KOPT-K1 (cell line): ENCODE measurements around the gene KRT3.
"Not testable (repeated sequence)": the region's sequence is repeated elsewhere in the genome, so short reads cannot be mapped to it uniquely, and the experiment has no call there.

Experiments
- H3K27ac ChIP-seq: fragments of 200-600 bp; sonication (generic); 2 replicates; pipeline ENCODE4 v1.5.1; 2016; ENCODE audit warnings: antibody characterized with exemption, mild to moderate bottlenecking, low read depth, low read length; ENCODE audit not compliant: poor library complexity, severe bottlenecking
- H3K36me3 ChIP-seq: fragments of 200-600 bp; sonication (generic); 2 replicates; pipeline ENCODE4 v1.5.1; 2017; ENCODE audit warnings: antibody characterized with exemption, mild to moderate bottlenecking, low read length, moderate library complexity; ENCODE audit not compliant: insufficient read depth
- H3K9me3 ChIP-seq: fragments of 200-600 bp; sonication (generic); 2 replicates; pipeline ENCODE4 v1.5.1; 2017; ENCODE audit warnings: antibody characterized with exemption, low read length, mild to moderate bottlenecking; ENCODE audit not compliant: insufficient read depth, poor library complexity, severe bottlenecking

The KRT3 gene

DNA sequence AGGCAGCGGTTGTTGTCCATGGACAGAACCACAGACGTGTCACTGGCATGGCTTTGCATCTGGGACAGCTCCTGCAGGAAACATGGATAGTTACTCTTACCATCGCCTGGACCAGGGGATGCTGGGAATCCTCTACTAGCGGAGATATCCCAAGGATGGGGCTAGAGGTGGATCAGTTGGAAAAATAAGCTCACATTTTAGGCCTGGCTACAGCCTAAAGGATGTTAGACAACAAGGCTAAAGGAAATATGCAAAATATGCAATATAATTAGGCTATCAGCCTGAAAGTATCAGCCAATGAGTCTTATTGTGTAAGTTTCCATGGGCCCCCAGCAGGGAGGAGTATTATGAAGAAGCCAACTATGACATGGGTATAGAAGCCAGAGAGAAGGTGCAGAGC, 23.7 kb downstream of the KRT3 start:
- H3K9me3 ChIP-seq, result no peaks in the 10 kb centered on the region
- H3K27ac ChIP-seq, result no peak overlapping the region
- H3K36me3 ChIP-seq, result no peaks in the 10 kb centered on the region

DNA sequence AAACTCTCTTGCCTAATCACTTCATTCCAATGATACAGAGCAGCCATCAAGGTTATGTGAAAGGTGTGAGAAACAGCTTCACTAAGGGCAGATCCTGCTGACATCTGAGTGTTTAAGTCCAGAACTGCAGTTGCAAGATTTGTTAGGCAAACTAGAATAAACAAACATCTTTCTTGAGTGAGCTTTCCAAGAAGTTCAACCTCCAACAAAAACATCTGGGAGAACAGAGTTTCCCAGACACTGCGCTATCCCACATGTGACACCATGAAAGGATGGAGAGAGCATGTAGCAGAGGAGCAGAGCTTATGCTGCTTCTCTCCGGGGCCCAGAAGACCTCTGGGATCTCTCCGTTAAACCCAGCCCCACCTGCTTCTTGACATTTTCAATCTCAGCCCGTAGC, 24.4 kb downstream of the KRT3 start:
- no peak overlapping the region for H3K27ac ChIP-seq
- no peaks in the 10 kb centered on the region for H3K9me3 ChIP-seq
- no peaks in the 10 kb centered on the region for H3K36me3 ChIP-seq

DNA sequence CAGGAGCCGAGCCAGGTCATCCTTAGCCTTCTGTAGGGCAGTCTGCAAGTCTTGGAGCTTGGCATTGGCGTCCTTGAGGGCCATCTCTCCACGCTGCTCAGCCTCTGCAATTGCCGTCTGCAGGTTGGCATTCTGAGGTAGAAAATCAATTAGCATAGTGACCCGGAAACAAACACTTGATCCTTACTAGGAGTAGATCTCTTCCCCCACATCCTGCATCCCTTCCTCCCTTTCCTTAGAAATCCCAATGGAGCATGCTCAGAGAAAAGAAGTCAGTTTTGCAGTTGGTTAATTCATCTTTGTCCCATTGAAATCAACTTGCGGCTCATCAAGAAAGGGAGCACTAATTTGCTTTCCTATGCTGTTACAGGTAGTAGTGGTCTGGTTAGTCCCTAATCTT, 24.8 kb downstream of the KRT3 start:
- Histone ChIP-seq H3K27ac (no peak overlapping the region), H3K9me3 (no peaks in the 10 kb centered on the region), H3K36me3 (no peaks in the 10 kb centered on the region)

DNA sequence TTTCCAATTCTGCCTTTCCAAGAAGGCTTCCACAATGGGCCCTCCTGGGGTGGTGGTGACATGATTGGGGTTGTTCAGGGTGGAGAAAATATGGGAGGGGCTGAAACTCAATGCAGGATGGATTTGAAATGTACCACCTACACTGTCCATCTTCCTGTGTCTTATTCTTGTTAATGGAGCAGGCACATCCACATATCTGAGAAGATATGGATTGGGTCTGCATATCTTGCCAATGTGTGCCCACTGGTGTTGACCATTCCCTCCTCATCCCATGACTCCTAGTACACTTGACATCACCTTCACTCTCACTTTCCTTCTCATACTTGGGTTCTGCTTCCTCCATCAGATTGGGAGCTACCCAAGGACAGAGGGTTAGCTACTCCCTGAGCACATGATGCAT, 26.0 kb downstream of the KRT3 start:
- H3K9me3 ChIP-seq, result no peaks in the 10 kb centered on the region
- H3K27ac ChIP-seq, result no peak overlapping the region
- H3K36me3 ChIP-seq, result no peaks in the 10 kb centered on the region

DNA sequence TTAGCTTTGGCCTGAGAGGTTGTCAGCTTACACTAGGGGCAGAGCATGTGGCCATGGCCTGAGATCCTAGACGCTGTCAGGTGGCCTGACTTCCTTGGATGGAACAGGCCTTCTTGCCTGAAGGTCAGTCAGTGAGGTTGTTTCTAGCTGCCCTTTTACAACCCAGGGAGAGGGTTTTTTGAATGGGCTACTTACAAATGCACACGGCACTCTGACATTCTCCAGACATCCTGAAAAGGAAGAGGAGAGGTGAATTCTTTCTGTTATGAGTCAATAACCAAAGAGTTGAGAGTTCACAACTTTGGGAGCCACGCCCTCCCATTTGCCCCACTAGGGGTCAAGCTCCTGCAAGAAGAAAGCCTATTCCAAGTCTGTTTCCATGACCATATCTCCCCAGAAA, 26.6 kb downstream of the KRT3 start:
- Histone ChIP-seq H3K27ac (no peak overlapping the region), H3K36me3 (no peaks in the 10 kb centered on the region), H3K9me3 (no peaks in the 10 kb centered on the region)

DNA sequence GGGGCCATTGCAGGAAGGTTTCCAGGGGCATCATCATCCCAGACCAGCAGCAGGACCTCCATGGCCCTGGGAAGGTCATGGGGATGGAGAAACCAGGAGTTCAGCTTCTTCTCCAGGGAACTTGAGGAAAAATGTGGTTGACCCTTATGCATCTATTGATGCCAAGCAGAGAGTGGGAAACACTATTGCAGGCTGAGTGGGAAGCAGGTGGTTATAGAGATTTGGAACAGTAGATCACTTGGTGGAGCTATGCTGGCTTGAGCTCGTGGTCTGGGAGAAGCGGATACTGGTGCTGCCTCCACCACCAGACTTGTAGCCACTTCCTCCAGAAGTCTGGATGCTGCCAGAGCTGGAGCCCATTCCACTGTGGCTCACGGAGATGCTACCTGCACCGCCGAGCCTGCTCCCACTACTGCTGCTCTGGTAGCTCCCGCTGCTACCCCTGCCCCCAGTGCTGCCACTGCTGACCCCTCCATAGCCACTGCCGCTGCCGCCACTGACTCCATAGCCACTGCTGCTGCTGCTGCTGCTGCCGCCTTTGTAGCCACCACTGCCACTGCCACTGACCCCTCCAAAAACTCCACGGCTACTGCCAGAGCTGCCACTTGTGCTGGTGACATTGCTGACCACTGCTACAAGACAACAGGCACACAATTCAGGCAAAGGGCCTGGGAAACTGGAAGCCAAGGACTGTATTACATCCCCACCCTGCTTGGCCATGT, 27.3 kb downstream of the KRT3 start:
- Histone ChIP-seq H3K36me3 (no peaks in the 10 kb centered on the region), H3K9me3 (no peaks in the 10 kb centered on the region), H3K27ac (no peak overlapping the region)

DNA sequence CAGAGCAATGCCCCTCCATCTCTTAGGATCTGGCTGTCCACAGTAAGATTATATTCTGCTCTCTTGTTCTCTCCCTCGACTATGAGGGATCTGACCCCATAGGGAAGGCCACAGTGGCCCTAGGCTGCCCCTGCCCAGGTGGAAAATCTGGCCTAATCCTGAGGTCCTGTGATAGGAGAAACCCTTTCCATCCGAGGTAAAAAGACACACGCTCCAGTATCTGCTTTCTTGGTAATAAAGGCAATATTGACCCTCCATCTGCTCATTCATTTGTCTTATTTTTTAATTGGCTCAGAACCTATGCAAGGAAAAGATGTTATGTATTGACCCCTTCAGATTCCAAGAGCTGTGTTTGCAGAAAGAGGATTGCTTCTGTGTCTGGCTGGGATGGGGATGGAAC, 28.5 kb downstream of the KRT3 start:
- Histone ChIP-seq H3K9me3 (no peaks in the 10 kb centered on the region), H3K36me3 (no peaks in the 10 kb centered on the region)

DNA sequence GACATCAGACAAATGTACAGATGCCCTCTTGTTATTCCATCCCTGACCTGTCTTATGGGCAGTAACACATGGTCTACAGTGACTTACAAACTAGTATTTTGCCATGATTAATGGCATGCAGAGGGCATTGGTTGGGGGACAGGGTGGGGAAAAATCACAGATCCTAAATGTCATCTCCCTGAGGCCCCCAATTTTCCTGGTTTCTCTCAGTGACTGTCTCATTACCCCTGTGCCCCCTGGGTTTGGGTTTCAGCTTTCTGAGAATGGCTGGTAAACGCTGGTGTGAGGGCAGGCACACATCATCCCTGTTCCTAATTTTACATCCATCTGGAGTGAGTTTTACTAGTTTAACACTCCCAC, 28.9 kb downstream of the KRT3 start:
- H3K9me3 ChIP-seq, result peaks cover 2% of the 10 kb centered on the region
- H3K27ac ChIP-seq, result no peak overlapping the region

More for the DNA sequence above, 28.5 kb downstream of the KRT3 start:
- no peak overlapping the region for H3K27ac ChIP-seq

DNA sequence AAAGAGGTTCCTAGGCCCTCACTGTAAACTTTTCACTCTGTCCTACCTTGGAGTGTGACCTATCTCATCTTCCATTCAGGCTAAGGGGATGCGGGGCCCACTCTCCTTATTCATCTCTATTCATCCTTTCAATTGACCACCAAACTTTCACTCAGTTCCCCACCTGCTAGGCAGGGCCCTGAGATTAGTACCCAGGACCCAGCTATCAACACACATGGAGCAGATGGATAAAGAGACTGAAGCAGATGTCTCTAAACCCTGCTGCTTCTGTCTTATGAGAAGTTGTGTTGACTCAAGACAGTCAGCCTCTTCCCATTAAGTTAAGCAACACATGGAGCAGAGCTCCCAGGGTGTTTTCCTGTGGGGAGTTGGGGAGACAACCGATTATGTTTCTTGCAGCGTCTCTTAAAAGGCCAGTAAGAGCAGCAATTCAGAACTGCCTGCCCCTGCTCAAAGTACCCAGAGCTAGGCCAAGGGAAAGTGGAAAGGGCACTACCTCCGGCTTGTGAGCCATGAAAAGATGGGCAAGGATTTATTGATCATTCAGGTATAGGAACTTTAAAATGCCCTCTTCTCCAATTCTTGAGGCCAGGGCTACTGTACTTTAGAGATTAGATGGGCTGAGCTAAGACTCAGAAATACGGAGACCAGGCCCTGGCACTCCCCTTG, 29.4 kb downstream of the KRT3 start:
- no peaks in the 10 kb centered on the region for H3K36me3 ChIP-seq
- H3K9me3 ChIP-seq, result peaks cover 6% of the 10 kb centered on the region

More for the DNA sequence above, 28.9 kb downstream of the KRT3 start:
- no peaks in the 10 kb centered on the region for H3K36me3 ChIP-seq

DNA sequence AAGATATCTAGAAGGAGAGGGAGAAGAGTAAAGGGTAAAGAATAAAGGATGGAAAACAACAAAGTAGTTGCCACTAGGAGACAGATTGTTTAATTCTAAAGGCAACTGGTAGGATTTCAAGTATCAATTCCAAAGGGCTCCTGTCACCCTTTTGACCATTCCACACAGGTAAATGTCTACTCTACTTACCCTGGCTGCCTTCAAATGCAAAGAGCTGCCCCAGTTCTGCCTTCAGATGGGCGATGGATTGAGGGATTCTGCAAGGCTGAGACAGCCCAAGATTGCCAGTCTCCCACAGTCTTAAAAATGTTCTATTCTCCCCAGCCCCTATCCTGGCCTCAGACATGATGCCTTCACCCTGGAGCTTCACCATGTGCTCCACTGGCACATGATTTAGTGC, 30.2 kb downstream of the KRT3 start:
- peaks cover 14% of the 10 kb centered on the region for H3K9me3 ChIP-seq
- no peaks in the 10 kb centered on the region for H3K36me3 ChIP-seq
- no peak overlapping the region for H3K27ac ChIP-seq

More for the DNA sequence above, 29.4 kb downstream of the KRT3 start:
- no peak overlapping the region for H3K27ac ChIP-seq

DNA sequence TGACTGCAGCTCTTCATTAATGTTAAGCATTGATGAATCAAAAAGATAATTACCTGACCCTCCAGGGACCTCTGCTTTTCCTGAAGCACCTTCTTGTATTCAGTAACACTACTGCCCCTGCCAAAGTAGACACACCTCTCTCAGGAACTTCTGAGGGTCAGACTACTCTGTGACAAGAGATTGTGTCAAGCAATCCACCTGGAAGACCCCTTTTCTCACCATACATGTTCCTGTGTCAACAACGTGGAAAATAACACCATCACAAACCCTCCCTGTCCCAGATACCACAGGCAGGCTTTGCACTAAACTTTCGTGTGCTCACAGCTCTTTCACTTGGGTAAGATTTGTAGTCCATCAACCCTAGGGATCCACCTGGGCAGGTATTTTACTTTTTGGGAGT, 31.9 kb downstream of the KRT3 start:
- peaks cover 22% of the 10 kb centered on the region for H3K9me3 ChIP-seq
- no peaks in the 10 kb centered on the region for H3K36me3 ChIP-seq
- H3K27ac ChIP-seq, result no peak overlapping the region

DNA sequence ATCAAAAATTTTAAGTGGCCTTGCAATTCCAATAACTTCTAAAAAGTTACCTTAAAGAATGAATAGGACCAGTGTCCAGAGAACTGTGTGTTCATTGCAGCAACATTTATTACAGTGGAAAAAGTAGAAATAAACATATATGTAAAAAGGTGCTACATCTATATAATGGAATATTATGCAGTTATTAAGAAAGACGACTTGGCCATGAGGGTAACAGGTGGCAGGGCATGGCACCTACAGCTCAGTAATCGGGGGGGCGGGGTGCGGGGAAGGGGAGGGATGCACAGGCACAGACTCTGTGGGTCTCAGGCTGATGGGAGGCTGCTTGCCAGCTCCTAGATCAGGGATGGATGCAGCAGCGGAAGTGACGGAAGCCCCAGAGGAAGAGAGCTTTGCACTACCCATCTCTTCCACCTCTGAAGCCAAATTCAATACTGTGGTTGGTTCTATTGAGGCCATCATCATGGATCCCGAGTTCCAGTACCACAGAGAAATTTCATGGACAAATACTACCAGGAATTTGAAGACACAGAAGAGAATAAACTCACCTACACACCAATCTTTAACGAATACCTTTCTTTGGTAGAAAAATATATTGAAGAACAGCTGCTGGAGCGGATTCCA, 32.8 kb downstream of the KRT3 start:
- Histone ChIP-seq H3K27ac (no peak overlapping the region), H3K36me3 (no peaks in the 10 kb centered on the region), H3K9me3 (peaks cover 22% of the 10 kb centered on the region)

DNA sequence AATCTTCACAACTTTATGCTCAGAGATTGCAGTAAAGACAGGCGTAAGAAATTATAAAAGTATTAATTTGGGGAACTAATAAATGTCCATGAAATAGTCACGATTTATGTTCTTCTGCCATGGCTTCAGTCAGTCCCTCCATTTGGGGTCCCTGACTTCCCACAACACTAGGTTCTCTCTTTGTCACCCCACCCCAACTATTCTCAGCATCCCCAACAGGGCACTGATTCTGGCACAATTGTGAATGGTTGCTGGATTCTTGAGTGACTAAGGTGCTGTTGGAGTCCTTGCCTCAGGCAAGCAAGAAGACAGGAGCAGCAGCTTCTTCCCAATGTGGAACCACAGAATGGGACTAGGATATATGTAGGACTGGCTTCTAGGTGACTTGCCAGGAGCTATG, 34.1 kb downstream of the KRT3 start:
- H3K9me3 ChIP-seq, result peaks cover 22% of the 10 kb centered on the region
- H3K27ac ChIP-seq, result no peak overlapping the region
- no peaks in the 10 kb centered on the region for H3K36me3 ChIP-seq

DNA sequence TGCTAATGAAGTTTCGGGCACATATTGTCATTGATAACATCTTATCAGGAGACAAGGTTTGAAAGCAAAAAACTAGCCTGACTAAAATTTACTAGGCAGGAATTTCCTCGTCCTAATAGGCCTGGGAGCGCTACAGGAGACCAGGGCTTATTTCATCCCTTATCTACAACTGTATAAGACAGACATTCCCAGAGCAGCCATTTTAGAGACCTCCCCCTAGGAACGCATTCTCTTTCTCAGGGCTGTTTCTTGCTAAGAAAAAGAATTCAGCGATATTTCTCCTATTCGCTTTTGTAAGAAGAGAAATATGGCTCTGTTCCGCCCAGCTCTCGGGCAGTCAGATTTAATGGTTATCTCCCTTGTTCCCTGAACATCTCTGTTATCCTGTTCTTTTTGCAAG, 34.7 kb downstream of the KRT3 start:
- not testable (repeated sequence) for H3K36me3 ChIP-seq, H3K27ac ChIP-seq
- peaks cover 22% of the 10 kb centered on the region for H3K9me3 ChIP-seq

DNA sequence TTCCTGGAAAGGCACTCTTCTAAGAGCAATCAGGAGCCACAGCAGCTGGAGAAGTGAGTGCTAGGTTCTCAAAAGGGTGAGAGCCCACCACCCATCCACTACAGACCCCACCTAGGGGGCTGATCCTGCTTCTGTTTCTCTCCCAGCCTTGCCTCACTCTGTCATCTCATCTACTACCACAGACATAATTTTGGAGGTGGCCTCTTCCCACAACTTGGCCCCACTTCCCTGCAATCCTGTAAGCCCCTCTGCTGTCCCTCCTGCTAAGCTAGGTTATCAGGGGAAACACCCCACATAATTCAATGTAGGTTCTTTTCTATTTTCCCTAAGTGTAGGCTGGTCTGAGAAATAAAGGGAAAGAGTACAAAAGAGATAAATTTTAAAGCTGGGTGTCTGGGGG, 35.3 kb downstream of the KRT3 start:
- Histone ChIP-seq H3K9me3 (peaks cover 22% of the 10 kb centered on the region), H3K27ac (no peak overlapping the region), H3K36me3 (no peaks in the 10 kb centered on the region)

DNA sequence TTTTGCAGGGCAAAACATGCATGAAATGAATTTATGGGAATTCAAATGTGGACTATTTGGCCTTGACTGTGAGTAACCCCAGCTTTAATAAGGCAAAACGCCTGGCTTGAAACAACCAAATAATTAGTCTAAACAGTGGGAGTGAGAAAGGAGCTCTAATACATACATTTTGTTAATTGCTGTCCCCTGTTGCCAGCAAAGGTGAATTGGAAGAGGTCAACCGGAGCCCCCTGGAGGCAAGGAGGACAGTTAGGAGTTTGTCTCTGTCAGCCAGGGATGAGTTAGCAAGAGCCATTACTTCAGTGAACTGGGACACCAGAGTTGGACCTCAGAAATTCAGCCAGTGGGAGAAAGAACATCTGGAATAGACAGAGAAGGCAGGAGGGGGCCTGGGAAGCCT, 36.2 kb downstream of the KRT3 start:
- Histone ChIP-seq H3K9me3 (peaks cover 22% of the 10 kb centered on the region), H3K36me3 (no peaks in the 10 kb centered on the region), H3K27ac (no peak overlapping the region)
